ENCODE results near the gene STK38. TPM values are rescaled to one million over a fixed set of nuclear protein-coding genes. Genes with fewer than 3 reads are reported as not detected.

The STK38 gene
- total and polyA plus RNA-seq, 9 of the 15 experiments (the other 6 are each of a cell fraction or from before 2014, with no cell fraction given), result 5.7 to 28.7 (median 19.5) TPM

- TF ChIP-seq AFF1 (IDR thresholded peaks at IDR 0.05; ENCODE audit: low read depth in 1 of 2, partially characterized antibody in 2 of 2) (peak; percentile 82 to 96), ZNF174 (CRISPR knock-in tag; IDR thresholded peaks at IDR 0.05) (peak; percentile 79; the same call in 1 of the 2 replicates), RFX7 (CRISPR knock-in tag; IDR thresholded peaks at IDR 0.05) (0 out of 2 replicates have a peak, but pooled peaks have one; percentile 49), ZZZ3 (IDR thresholded peaks at IDR 0.05) (peak; percentile 78; the same call in 1 of the 2 replicates), ZNF347 (CRISPR knock-in tag; IDR thresholded peaks at IDR 0.05; ENCODE audit: low read depth) (no peak), GATA2 (CRISPR knock-in tag; IDR thresholded peaks at IDR 0.05) (no peak), PTRF (tag; IDR thresholded peaks at IDR 0.05) (no peak), TRIM28 (IDR thresholded peaks at IDR 0.05) (peak; percentile 21; the same call in 1 of the 2 replicates), ZNF24 (IDR thresholded peaks at IDR 0.05) (no peak), HIVEP1 (CRISPR knock-in tag; IDR thresholded peaks at IDR 0.05) (peak; percentile 83; the same call in 1 of the 2 replicates), SMARCA5 (IDR thresholded peaks at IDR 0.05) (no peak), GATAD2A (IDR thresholded peaks at IDR 0.05) (peak; percentile 98), ZNF583 (CRISPR knock-in tag; IDR thresholded peaks at IDR 0.05) (peak; percentile 20; the same call in 1 of the 2 replicates), ZBED1 (IDR thresholded peaks at IDR 0.05) (no peak; the same call in 1 of the 2 replicates), FOXK1 (CRISPR knock-in tag; IDR thresholded peaks at IDR 0.05; ENCODE audit: borderline replicate concordance) (no peak), SMARCB1 (IDR thresholded peaks at IDR 0.05; ENCODE audit: insufficient read length, low read depth) (no peak), YY1 (IDR thresholded peaks at IDR 0.05; ENCODE audit: borderline replicate concordance in 1 of 3, control insufficient read depth in 1 of 3, extremely low read depth in 1 of 3, insufficient read depth in 3 of 3, insufficient read length in 1 of 3, insufficient replicate concordance in 2 of 3, low read depth in 1 of 3, low read length in 2 of 3) (peak; percentile 92 to 98 (median 97)), SMAD4 (CRISPR knock-in tag; conservative IDR thresholded peaks at IDR 0.05) (peak; percentile 94), RNF2 (IDR thresholded peaks at IDR 0.05) (peak; percentile 76), E2F1 (CRISPR knock-in tag; IDR thresholded peaks at IDR 0.05) (peak; percentile 96), RFX5 (IDR thresholded peaks at IDR 0.05; ENCODE audit: low read depth, low read length) (peak; percentile 87), ZBTB26 (CRISPR knock-in tag; IDR thresholded peaks at IDR 0.05) (peak; percentile 93)
These were observed 46.9 kb upstream of the STK38 start, which contains the start of gene SRSF3 (continued) for GRCh38 chr6:36594029-36594815.

Data from K562 (cell line).